GM21576 (cell line): ENCODE data around the gene ILRUN.
A peak's percentile ranks its signal among the peaks of the same experiment; 100 is the strongest.
"Not testable (repeated sequence)": the region's sequence is repeated elsewhere in the genome, so short reads cannot be mapped to it uniquely, and the experiment has no call there.

Experiments
- ATAC-seq: cut with Tn5 transposase; IDR thresholded peaks from one replicate; pipeline ENCODE4 v1.9.1; 2021; ENCODE audit warnings: mild to moderate bottlenecking, moderate library complexity; ENCODE audit not compliant: unreplicated experiment

The ILRUN gene

GRCh38 chr6:34667481-34668238 is 28.9 kb downstream of the ILRUN start:
- ATAC-seq, result no peak

GRCh38 chr6:34665019-34665418 is 31.5 kb downstream of the ILRUN start:
- ATAC-seq, result no peak

- no peak for ATAC-seq
Measured at GRCh38 chr6:34664256-34664971, 32.2 kb downstream of the ILRUN start.

- ATAC-seq, result no peak
Measured at GRCh38 chr6:34663831-34664255, 32.7 kb downstream of the ILRUN start.

GRCh38 chr6:34663371-34663770 is 33.2 kb downstream of the ILRUN start:
- no peak for ATAC-seq

GRCh38 chr6:34661357-34661756 is 35.2 kb downstream of the ILRUN start:
- ATAC-seq, result no peak

GRCh38 chr6:34658605-34659265 is 37.8 kb downstream of the ILRUN start:
- no peak for ATAC-seq

- ATAC-seq, result not testable (repeated sequence)
Measured at GRCh38 chr6:34657979-34658480, 38.5 kb downstream of the ILRUN start.

GRCh38 chr6:34657307-34657978 is 39.1 kb downstream of the ILRUN start:
- no peak for ATAC-seq

GRCh38 chr6:34657037-34657306 is 39.6 kb downstream of the ILRUN start:
- no peak for ATAC-seq

GRCh38 chr6:34656378-34657036 is 40.1 kb downstream of the ILRUN start:
- ATAC-seq, result peak; percentile 92

- not testable (repeated sequence) for ATAC-seq
Measured at GRCh38 chr6:34655876-34656377, 40.6 kb downstream of the ILRUN start.

- no peak for ATAC-seq
Measured at GRCh38 chr6:34654061-34654710, 42.4 kb downstream of the ILRUN start.

- no peak for ATAC-seq
Measured at GRCh38 chr6:34652263-34652662, 44.3 kb downstream of the ILRUN start.

- ATAC-seq, result no peak
Measured at GRCh38 chr6:34650823-34651222, 45.7 kb downstream of the ILRUN start.

GRCh38 chr6:34650232-34650631 is 46.3 kb downstream of the ILRUN start:
- ATAC-seq, result not testable (repeated sequence)

- no peak for ATAC-seq
Measured at GRCh38 chr6:34648806-34649205, 47.8 kb downstream of the ILRUN start.
